IgD-negative memory B cell (primary cell): Measurements from ENCODE around the gene SGMS1. TPM values are rescaled to one million over a fixed set of nuclear protein-coding genes. Genes with fewer than 3 reads are reported as not detected.
A peak's percentile ranks its signal among the peaks of the same experiment; 100 is the strongest.
"Not testable (repeated sequence)": the region's sequence is repeated elsewhere in the genome, so short reads cannot be mapped to it uniquely, and the experiment has no call there.

Experiments
- H3K27ac Mint-ChIP-seq, 3 donors: one replicate each; pipeline ENCODE4 v1.8.0; 2020 to 2022; ENCODE audit warnings: mild to moderate bottlenecking in 3 of 3, mixed read lengths in 3 of 3, moderate library complexity in 1 of 3
- H3K27me3 Mint-ChIP-seq: one replicate; pipeline ENCODE4 v1.8.0; 2021; ENCODE audit warnings: mixed read lengths
- H3K36me3 Mint-ChIP-seq: one replicate; pipeline ENCODE4 v1.8.0; 2020; ENCODE audit warnings: mild to moderate bottlenecking, mixed read lengths
- H3K4me1 Mint-ChIP-seq, 3 donors: one replicate each; pipeline ENCODE4 v1.8.0; 2020 to 2022; ENCODE audit warnings: mixed read lengths in 3 of 3, mild to moderate bottlenecking in 1 of 3
- H3K4me3 Mint-ChIP-seq, 4 donors: one replicate each; pipeline ENCODE4 v1.8.0; 2020 to 2022; ENCODE audit warnings: mild to moderate bottlenecking in 4 of 4, mixed read lengths in 4 of 4, moderate library complexity in 3 of 4
- H3K9me3 Mint-ChIP-seq, 3 donors: one replicate each; pipeline ENCODE4 v1.8.0; 2020 to 2021; ENCODE audit warnings: mixed read lengths in 3 of 3, mild to moderate bottlenecking in 1 of 3
- polyA plus RNA-seq: library from polyadenylated mRNA; unstranded; fragments of 300-500 nt; fragmentation: Illumina TruSeq; gene quantifications from one replicate; pipeline ENCODE4 v1.2.3, GENCODE V29; 2021

The SGMS1 gene
- polyA plus RNA-seq, 1 donor from 2014 or later, result 12.4 TPM

- no peak overlapping the region for H3K4me3 Mint-ChIP-seq
- peaks cover 12 to 33% (median 16%) of the 10 kb centered on the region in 3 donors for H3K4me1 Mint-ChIP-seq
- no peak overlapping the region for H3K27ac Mint-ChIP-seq
- no peaks in the 10 kb centered on the region for H3K27me3 Mint-ChIP-seq
- no peaks in the 10 kb centered on the region for H3K36me3 Mint-ChIP-seq
- H3K9me3 Mint-ChIP-seq, result no peaks in the 10 kb centered on the region
These were observed 71.4 kb downstream of the SGMS1 start for GRCh38 chr10:50552308-50552707.

- H3K27ac Mint-ChIP-seq, result no peak overlapping the region
- no peaks in the 10 kb centered on the region for H3K9me3 Mint-ChIP-seq
- H3K27me3 Mint-ChIP-seq, result no peaks in the 10 kb centered on the region
- no peak overlapping the region for H3K4me3 Mint-ChIP-seq
- no peaks in the 10 kb centered on the region for H3K36me3 Mint-ChIP-seq
- H3K4me1 Mint-ChIP-seq, result peaks cover 12 to 33% (median 16%) of the 10 kb centered on the region in 3 donors
These were observed 71.9 kb downstream of the SGMS1 start for GRCh38 chr10:50551894-50552293.

DNA sequence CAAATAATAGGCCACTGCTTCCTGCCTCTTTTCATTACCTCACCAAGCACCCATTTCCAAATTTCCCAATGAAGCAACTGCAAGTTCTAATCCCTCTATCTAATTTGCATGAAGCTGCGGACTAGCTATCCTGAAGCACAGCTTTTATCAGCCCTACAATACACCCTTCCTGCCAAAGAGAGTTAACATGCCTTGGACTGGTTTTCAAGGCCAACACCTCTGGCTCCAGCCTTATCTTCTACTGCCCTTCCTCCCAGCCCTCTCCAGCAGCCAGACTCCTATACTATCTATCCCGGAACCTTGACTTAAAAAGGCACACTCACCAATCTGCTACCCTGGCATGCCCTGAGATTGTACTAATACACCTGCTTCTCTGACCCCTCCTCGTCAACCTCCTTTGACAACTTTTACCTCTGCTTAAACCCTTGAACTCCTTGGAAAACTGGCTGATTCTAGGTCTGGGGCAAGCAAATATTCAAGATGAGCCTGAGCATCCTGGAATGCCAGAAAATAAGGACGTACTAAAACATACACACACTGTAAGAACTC is 73.4 kb downstream of the SGMS1 start:
- H3K4me3 Mint-ChIP-seq, result peak overlapping the region in 1 of 4 donors; percentile 20
- H3K4me1 Mint-ChIP-seq, result peaks cover 9 to 28% (median 24%) of the 10 kb centered on the region in 3 donors
- H3K27ac Mint-ChIP-seq, result peak overlapping the region in 1 of 3 donors; percentile 19
- H3K27me3 Mint-ChIP-seq, result no peaks in the 10 kb centered on the region
- H3K36me3 Mint-ChIP-seq, result no peaks in the 10 kb centered on the region
- no peaks in the 10 kb centered on the region for H3K9me3 Mint-ChIP-seq

DNA sequence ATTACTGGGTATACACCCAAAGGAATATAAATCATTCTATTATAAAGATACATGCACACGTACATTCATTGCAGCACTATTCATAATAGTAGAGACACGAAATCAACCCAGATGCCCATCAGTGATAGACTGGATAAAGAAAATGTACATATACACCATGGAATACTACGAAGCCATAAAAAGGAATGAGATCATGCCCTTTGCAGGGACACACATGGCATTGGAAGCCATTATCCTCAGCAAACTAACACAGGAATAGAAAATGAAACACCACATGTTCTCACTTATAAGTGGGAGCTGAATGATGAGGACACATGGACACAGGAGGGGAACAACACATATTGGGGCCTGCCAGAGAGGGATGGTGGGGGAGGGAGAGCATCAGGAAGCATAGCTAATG is 74.6 kb downstream of the SGMS1 start:
- not testable (repeated sequence) for H3K27me3 Mint-ChIP-seq, H3K4me3 Mint-ChIP-seq, H3K9me3 Mint-ChIP-seq, H3K36me3 Mint-ChIP-seq
- H3K27ac Mint-ChIP-seq, result peak overlapping the region in 1 of 3 donors; percentile 6
- H3K4me1 Mint-ChIP-seq, result peaks cover 18 to 38% (median 21%) of the 10 kb centered on the region in 3 donors

DNA sequence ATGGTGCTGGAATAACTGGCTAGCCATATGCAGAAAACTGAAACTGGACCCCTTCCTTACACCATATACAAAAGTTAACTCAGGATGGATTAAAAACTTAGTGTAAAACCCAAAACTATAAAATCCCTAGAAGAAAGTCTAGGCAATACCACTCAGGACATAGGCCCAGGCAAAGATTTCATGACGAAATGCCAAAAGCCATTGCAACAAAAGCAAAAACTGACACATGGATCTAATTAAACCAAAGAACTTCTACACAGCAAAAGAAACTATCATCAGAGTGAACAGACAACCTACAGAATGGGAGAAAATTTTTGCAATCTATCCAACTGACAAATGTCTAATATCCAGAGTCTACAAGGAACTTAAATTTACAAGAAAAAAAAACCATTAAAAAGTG is 75.3 kb downstream of the SGMS1 start:
- H3K4me3 Mint-ChIP-seq, H3K27ac Mint-ChIP-seq, H3K27me3 Mint-ChIP-seq, H3K36me3 Mint-ChIP-seq, H3K9me3 Mint-ChIP-seq: not testable (repeated sequence)
- H3K4me1 Mint-ChIP-seq, result peaks cover 19 to 42% (median 21%) of the 10 kb centered on the region in 3 donors

DNA sequence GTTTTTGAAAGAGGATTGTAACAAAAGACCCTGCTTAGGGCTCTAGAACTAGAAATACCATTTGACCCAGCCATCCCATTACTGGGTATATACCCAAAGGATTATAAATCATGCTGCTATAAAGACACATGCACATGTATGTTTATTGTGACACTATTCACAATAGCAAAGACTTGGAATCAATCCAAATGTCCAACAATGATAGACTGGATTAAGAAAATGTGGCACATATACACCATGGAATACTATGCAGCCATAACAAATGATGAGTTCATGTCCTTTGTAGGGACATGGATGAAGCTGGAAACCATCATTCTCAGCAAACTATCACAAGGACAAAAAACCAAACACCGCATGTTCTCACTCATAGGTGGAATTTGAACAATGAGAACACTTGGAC is 77.5 kb downstream of the SGMS1 start:
- H3K4me1 Mint-ChIP-seq, result peaks cover 34 to 55% (median 38%) of the 10 kb centered on the region in 3 donors
- not testable (repeated sequence) for H3K36me3 Mint-ChIP-seq, H3K9me3 Mint-ChIP-seq, H3K27ac Mint-ChIP-seq, H3K27me3 Mint-ChIP-seq, H3K4me3 Mint-ChIP-seq

DNA sequence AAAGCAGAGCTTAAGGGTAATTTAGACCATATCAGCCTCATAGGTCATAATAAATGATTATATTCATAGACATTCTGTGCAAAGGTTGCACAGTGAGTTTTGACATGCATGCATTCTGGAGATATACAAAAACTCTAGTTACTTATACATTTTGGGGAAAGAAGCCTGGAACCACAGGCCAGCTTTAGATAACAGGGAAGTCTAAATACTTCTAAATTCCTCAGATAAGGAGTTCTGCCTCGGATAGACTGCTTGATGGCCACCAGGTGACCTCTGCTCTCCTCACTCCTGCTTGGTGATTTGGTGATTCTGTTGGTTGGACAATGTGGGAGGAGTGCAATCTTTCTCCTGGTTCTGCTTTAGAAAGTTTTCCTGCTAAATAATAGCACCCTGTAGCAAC is 77.9 kb downstream of the SGMS1 start:
- Mint-ChIP-seq H3K4me3 (peak overlapping the region in 1 of 4 donors; percentile 43), H3K27me3 (no peaks in the 10 kb centered on the region), H3K4me1 (peaks cover 36 to 60% (median 43%) of the 10 kb centered on the region in 3 donors), H3K27ac (no peak overlapping the region), H3K9me3 (no peaks in the 10 kb centered on the region), H3K36me3 (peaks cover 2% of the 10 kb centered on the region)

- Mint-ChIP-seq H3K4me3 (no peak overlapping the region), H3K27me3 (no peaks in the 10 kb centered on the region), H3K36me3 (peaks cover 2% of the 10 kb centered on the region), H3K9me3 (no peaks in the 10 kb centered on the region), H3K4me1 (peaks cover 45 to 63% (median 51%) of the 10 kb centered on the region in 3 donors), H3K27ac (no peak overlapping the region)
These were observed 78.8 kb downstream of the SGMS1 start for GRCh38 chr10:50544857-50545429.

- Mint-ChIP-seq H3K4me1 (peaks cover 49 to 65% (median 55%) of the 10 kb centered on the region in 3 donors), H3K27ac (no peak overlapping the region), H3K9me3 (no peaks in the 10 kb centered on the region), H3K4me3 (no peak overlapping the region), H3K27me3 (no peaks in the 10 kb centered on the region), H3K36me3 (peaks cover 2% of the 10 kb centered on the region)
These were observed 79.5 kb downstream of the SGMS1 start for GRCh38 chr10:50544095-50544856.

DNA sequence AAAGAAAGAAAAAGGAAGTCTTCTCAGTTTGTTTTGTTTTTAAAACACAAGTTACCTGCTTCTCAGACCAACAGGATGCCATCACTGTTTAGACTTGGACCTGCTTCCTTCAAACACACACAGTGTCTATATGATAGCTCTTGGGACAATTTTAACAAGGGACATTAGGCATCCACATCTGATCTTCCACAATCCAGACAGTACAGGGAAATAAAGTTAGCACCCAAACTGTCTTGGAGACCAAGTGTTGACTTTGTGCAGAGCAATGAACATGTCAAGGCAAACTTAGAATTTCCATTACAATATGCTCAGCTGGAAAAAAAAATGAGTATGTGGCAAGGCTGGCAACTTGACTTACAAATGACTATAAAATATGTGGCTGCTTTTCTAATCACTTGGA is 80.9 kb downstream of the SGMS1 start:
- H3K27ac Mint-ChIP-seq, result peak overlapping the region in 1 of 3 donors; percentile 32
- H3K4me3 Mint-ChIP-seq, result peak overlapping the region in 1 of 4 donors; percentile 36
- no peaks in the 10 kb centered on the region for H3K9me3 Mint-ChIP-seq
- H3K4me1 Mint-ChIP-seq, result peaks cover 54 to 66% (median 57%) of the 10 kb centered on the region in 3 donors
- no peaks in the 10 kb centered on the region for H3K27me3 Mint-ChIP-seq
- peaks cover 2% of the 10 kb centered on the region for H3K36me3 Mint-ChIP-seq

DNA sequence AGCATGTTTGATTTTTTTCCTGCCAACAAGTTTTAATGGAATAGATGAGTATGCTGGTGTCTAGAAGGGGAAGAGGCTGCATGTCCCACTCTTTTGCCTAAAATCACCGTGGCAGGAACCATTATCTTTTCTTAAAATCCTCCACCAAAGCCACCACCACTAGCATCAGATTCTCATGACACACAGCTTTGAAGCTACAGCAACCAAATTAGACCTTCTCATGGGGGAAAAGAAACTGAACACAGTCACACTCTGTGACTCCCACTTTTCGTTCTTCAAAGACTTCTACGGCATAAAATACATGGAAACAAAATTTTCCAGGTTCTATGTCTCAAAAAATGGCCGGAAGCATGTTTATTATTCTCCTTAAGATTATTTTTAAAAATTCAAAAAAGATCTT is 81.8 kb downstream of the SGMS1 start:
- Mint-ChIP-seq H3K9me3 (no peaks in the 10 kb centered on the region), H3K4me3 (no peak overlapping the region), H3K27ac (no peak overlapping the region), H3K36me3 (peaks cover 2% of the 10 kb centered on the region), H3K27me3 (no peaks in the 10 kb centered on the region), H3K4me1 (peaks cover 54 to 62% (median 56%) of the 10 kb centered on the region in 3 donors)

- Mint-ChIP-seq H3K4me1 (peaks cover 54 to 62% (median 56%) of the 10 kb centered on the region in 3 donors), H3K27me3 (no peaks in the 10 kb centered on the region), H3K36me3 (peaks cover 2% of the 10 kb centered on the region), H3K4me3 (peak overlapping the region in 2 of 4 donors; percentile 78 to 87), H3K27ac (no peak overlapping the region), H3K9me3 (no peaks in the 10 kb centered on the region)
These were observed 82.4 kb downstream of the SGMS1 start for GRCh38 chr10:50541317-50541716.

- Mint-ChIP-seq H3K4me3 (peak overlapping the region in 2 of 4 donors; percentile 78 to 87), H3K36me3 (peaks cover 4% of the 10 kb centered on the region), H3K27ac (peak overlapping the region in 1 of 3 donors; percentile 1), H3K27me3 (no peaks in the 10 kb centered on the region), H3K4me1 (peaks cover 51 to 64% (median 55%) of the 10 kb centered on the region in 3 donors), H3K9me3 (no peaks in the 10 kb centered on the region)
These were observed 83.0 kb downstream of the SGMS1 start for GRCh38 chr10:50540826-50541122.

DNA sequence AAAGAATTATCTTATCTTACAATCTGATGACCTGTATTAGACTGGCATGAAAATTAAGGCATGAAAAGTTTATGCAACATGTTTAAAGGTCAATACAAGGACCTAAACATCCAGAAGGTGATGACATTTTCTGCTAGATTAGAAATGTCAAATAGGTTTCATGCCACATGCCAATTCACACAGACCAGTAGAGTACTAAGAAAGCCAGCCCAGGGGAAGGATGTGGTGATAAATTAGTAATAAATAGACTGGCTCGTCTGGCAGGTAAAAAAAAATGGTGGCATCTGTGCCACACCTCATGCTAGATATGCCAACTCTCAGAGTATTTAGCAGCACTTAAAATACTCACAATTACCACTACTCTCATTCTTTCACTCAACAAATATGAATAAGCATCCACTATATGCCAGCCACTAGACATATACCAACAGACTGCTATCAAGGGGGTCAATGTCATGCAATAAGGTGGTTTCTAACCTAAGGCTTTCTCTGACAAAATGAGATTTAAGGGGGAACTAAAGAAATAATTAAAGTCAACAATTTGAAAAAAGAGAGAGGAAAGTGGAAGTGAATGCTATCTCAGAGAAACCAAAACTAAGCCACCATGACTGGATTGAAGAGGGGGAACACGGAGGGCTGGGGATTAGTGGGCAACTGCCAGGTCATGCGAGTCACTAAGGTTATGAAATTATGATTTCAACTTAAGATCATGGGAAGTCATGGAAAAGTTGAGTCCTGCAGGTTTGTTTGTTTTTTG is 83.5 kb downstream of the SGMS1 start:
- H3K27ac Mint-ChIP-seq, result peak overlapping the region in 1 of 3 donors; percentile 1
- H3K36me3 Mint-ChIP-seq, result peaks cover 4% of the 10 kb centered on the region
- peaks cover 48 to 63% (median 57%) of the 10 kb centered on the region in 3 donors for H3K4me1 Mint-ChIP-seq
- H3K9me3 Mint-ChIP-seq, result no peaks in the 10 kb centered on the region
- H3K4me3 Mint-ChIP-seq, result peak overlapping the region in 2 of 4 donors; percentile 78 to 87
- H3K27me3 Mint-ChIP-seq, result no peaks in the 10 kb centered on the region
